ENCODE results near the gene DCST1.

DCST1 gene

GRCh38 chr1:155012776-155013602 lies 20.6 kb upstream of the DCST1 start:
- no peak for DNase-seq (ENCODE audit: low read depth in 2 of 2, low spot score in 1 of 2)

GRCh38 chr1:155013632-155014031 lies 20.0 kb upstream of the DCST1 start:
- no peak for DNase-seq (ENCODE audit: low read depth in 2 of 2, low spot score in 1 of 2)

- no peak for DNase-seq (ENCODE audit: low read depth in 2 of 2, low spot score in 1 of 2)
These were observed 18.7 kb upstream of the DCST1 start for GRCh38 chr1:155014709-155015508.

- no peak for DNase-seq (ENCODE audit: low read depth in 2 of 2, low spot score in 1 of 2)
These were observed 17.9 kb upstream of the DCST1 start for GRCh38 chr1:155015527-155016230.

- no peak for DNase-seq (ENCODE audit: low read depth in 2 of 2, low spot score in 1 of 2)
These were observed 17.3 kb upstream of the DCST1 start for GRCh38 chr1:155016231-155016831.

- DNase-seq (ENCODE audit: low read depth in 2 of 2, low spot score in 1 of 2): peak; percentile 77 to 83
These were observed 16.3 kb upstream of the DCST1 start for GRCh38 chr1:155017041-155017945.

GRCh38 chr1:155017946-155018316 lies 15.7 kb upstream of the DCST1 start:
- no peak for DNase-seq (ENCODE audit: low read depth in 2 of 2, low spot score in 1 of 2)

- DNase-seq (ENCODE audit: low read depth in 2 of 2, low spot score in 1 of 2): no peak
These were observed 14.8 kb upstream of the DCST1 start for GRCh38 chr1:155018617-155019348.

GRCh38 chr1:155019377-155020245 lies 14.0 kb upstream of the DCST1 start:
- no peak for DNase-seq (ENCODE audit: low read depth in 2 of 2, low spot score in 1 of 2)

- no peak for DNase-seq (ENCODE audit: low read depth in 2 of 2, low spot score in 1 of 2)
These were observed 11.3 kb upstream of the DCST1 start for GRCh38 chr1:155022136-155022926.

- no peak for DNase-seq (ENCODE audit: low read depth in 2 of 2, low spot score in 1 of 2)
These were observed 10.7 kb upstream of the DCST1 start for GRCh38 chr1:155022927-155023236.

GRCh38 chr1:155023627-155024026 lies 10.0 kb upstream of the DCST1 start:
- no peak for DNase-seq (ENCODE audit: low read depth in 2 of 2, low spot score in 1 of 2)

GRCh38 chr1:155024315-155024714 lies 9.3 kb upstream of the DCST1 start:
- no peak for DNase-seq (ENCODE audit: low read depth in 2 of 2, low spot score in 1 of 2)

- no peak for DNase-seq (ENCODE audit: low read depth in 2 of 2, low spot score in 1 of 2)
These were observed 7.5 kb upstream of the DCST1 start for GRCh38 chr1:155026154-155026553.

- no peak for DNase-seq (ENCODE audit: low read depth in 2 of 2, low spot score in 1 of 2)
These were observed 7.0 kb upstream of the DCST1 start for GRCh38 chr1:155026588-155026987.

GRCh38 chr1:155029513-155030242 lies 3.9 kb upstream of the DCST1 start:
- DNase-seq (ENCODE audit: low read depth in 2 of 2, low spot score in 1 of 2): no peak

- DNase-seq (ENCODE audit: low read depth in 2 of 2, low spot score in 1 of 2): no peak
These were observed 3.3 kb upstream of the DCST1 start for GRCh38 chr1:155030243-155030795.

Measured in stimulated activated CD8-positive, alpha-beta memory T cell treated with anti-CD3 and anti-CD28 coated beads, Interleukin-4, amount 100 ng/mL, for 4 hours (primary cell).